Astrocyte of the spinal cord (primary cell): ENCODE results near the gene SMG6.

Experiments used
- DNase-seq: peaks from one replicate; pipeline ENCODE4 v3.0.0; 2011; ENCODE audit warnings: low read depth, low spot score
- H3K4me3 ChIP-seq: 2 replicates; pipeline ENCODE4 v1.5.1; 2011; ENCODE audit warnings: low read depth, mild to moderate bottlenecking, low read length, moderate library complexity
- in situ Hi-C: cut with HindIII; loops from 2 replicates; pipeline ENCODE4 v1.10.0; 2017; ENCODE audit warnings: low sequenced_read_pairs
- TF ChIP-seq, protein P1 (sequence below): IDR thresholded peaks from 2 replicates; pipeline ENCODE4 v1.5.1; 2012; ENCODE audit warnings: low read depth, mild to moderate bottlenecking, low read length, inconsistent platforms

Gene SMG6

DNA sequence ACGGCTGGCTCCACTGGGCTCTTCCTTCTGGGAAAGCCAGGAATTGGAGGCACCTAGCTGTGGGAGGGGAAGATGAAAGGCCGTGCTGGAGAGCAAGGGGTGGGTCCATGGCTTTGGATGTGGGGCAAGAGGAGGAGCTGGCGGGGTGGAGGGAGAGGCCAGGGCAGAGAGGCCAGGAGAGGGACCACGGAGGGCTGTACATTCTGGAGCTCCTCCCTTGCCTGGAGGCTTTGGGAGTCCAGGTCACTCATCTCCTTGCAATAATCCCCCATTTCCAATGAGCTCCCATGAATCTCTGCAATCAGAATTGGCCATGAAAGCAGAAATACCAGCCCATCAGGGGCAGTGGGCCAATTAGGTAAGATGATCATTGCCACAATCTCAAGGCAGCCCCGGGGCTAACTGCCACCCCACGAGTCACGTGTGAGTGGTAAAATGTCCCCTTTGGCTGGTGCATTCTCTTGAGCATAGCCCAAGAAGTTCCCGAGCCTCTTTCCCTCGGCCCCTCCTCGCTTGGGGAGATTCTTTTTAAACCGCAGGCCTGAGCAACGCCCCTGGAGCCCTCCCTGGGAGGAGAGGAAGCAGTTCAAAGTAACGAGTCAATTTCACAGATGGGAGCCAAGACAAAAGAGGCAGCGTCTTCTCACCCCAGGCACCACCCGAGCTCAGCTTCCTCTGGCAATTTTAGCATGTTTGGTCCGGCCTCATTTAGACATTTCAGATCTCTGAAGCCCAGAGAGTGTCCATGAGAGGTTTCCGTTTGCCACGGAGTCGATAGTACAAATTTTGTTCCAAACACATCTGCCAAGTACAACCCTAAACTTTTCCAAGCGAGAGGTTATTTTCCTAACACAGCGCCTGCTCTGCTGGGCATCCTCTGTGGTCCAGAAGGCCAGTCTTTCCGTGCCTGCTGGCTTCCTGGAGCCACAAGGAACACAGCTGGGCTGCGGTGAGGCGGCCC is 291.9 kb downstream of the SMG6 start:
- in situ Hi-C loops, result no loop called here
- no peak overlapping the region for H3K4me3 ChIP-seq
- TF ChIP-seq, protein P1, sequence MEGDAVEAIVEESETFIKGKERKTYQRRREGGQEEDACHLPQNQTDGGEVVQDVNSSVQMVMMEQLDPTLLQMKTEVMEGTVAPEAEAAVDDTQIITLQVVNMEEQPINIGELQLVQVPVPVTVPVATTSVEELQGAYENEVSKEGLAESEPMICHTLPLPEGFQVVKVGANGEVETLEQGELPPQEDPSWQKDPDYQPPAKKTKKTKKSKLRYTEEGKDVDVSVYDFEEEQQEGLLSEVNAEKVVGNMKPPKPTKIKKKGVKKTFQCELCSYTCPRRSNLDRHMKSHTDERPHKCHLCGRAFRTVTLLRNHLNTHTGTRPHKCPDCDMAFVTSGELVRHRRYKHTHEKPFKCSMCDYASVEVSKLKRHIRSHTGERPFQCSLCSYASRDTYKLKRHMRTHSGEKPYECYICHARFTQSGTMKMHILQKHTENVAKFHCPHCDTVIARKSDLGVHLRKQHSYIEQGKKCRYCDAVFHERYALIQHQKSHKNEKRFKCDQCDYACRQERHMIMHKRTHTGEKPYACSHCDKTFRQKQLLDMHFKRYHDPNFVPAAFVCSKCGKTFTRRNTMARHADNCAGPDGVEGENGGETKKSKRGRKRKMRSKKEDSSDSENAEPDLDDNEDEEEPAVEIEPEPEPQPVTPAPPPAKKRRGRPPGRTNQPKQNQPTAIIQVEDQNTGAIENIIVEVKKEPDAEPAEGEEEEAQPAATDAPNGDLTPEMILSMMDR, result no peak
- peak; percentile 66 for DNase-seq
